ENCODE data around the gene ESRRG.

The ESRRG gene

DNA sequence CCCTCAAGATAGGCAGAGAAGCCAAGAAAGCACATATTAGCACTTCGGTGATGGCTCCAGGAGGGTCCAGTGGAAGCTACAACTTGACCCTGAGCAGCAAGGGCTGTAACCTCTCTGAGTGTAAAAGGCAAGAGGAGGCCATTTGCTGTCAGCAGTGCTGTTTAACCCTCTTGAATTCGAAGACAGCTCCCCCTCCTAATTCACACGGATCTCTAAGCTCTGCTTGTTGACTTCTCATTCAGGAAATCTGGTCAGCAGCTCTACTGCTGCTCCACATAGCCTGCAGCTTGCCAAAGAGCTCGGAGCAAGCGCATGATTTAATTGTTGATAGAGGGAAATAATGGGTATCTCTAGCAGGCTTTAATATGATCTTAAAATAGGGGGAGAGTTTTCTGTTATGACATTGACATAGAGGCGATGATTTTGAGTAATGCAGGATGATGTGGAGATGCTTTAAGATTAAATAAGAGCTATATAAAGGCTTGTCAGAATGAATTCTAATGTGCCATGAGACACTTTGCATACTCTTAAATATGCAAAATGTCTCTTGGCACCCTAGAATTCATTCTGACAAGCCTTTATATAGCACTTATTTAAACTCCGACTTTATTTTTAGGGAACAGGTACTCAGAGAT lies 220.6 kb downstream of the ESRRG start:
- no peak for DNase-seq (ENCODE audit: low read depth in 2 of 2)

- DNase-seq (ENCODE audit: low read depth in 2 of 2), result no peak
Measured at GRCh38 chr1:216500273-216500967, 222.8 kb downstream of the ESRRG start.

- DNase-seq (ENCODE audit: low read depth in 2 of 2), result no peak
Measured at GRCh38 chr1:216499581-216500272, 223.5 kb downstream of the ESRRG start.

- DNase-seq (ENCODE audit: low read depth in 2 of 2), result no peak
Measured at GRCh38 chr1:216498277-216498676, 225.0 kb downstream of the ESRRG start.

- DNase-seq (ENCODE audit: low read depth in 2 of 2), result no peak
Measured at GRCh38 chr1:216485042-216485441, 238.2 kb downstream of the ESRRG start.

DNA sequence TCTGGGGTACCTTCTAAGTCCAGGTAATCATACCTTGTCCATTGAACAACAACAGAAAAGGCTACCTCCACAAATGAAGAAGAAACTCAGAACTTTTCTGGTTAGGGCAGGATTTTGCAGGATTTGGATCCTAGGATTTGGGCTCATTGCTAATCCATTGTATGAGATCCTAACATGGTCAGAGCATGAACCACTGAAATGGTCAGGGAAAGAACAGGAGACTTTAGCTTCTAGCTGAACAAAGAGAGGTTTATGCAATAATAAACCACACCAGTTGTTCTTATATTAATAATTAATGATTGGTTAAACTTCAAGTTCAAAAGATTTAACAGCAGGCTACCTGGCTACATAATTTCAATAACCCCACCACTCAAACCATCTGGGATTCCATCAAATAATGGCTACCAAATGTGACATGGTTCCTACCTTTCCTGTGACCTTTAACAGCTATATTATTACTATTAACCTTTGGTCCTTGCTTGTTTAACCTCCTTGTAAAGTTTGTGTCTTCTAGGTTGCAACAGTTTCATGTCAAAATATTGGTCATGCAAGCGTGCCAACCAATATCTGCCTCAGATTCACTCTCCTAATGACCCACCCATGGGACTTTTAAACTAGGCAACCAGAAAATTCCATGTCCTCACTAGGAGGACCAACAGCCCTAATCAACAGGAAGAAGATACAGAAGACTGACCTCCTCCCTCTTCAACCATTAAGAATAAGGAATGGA lies 239.4 kb downstream of the ESRRG start:
- no peak for DNase-seq (ENCODE audit: low read depth in 2 of 2)

GRCh38 chr1:216482620-216483019 lies 240.6 kb downstream of the ESRRG start:
- DNase-seq (ENCODE audit: low read depth in 2 of 2), result no peak

- no peak for DNase-seq (ENCODE audit: low read depth in 2 of 2)
Measured at GRCh38 chr1:216478238-216478637, 245.0 kb downstream of the ESRRG start.

DNA sequence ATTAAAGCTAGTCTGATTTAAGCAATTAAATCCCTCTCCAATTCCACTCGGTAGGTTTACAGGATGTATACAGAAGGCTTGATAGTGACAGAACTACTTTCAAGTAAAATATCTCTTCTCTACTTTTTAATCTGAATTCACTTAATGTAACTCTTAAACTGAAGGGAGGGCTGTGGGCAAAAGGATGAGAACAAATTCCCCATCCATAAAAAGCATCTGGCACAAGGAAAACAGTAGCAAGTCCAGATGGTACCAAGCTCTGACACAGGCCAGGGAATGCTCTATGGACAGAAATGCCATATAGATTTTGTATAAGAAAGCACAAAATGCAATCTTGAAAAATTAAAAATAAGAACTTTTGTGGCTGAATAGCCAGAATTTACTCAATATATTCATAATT lies 246.9 kb downstream of the ESRRG start:
- no peak for DNase-seq (ENCODE audit: low read depth in 2 of 2)

DNA sequence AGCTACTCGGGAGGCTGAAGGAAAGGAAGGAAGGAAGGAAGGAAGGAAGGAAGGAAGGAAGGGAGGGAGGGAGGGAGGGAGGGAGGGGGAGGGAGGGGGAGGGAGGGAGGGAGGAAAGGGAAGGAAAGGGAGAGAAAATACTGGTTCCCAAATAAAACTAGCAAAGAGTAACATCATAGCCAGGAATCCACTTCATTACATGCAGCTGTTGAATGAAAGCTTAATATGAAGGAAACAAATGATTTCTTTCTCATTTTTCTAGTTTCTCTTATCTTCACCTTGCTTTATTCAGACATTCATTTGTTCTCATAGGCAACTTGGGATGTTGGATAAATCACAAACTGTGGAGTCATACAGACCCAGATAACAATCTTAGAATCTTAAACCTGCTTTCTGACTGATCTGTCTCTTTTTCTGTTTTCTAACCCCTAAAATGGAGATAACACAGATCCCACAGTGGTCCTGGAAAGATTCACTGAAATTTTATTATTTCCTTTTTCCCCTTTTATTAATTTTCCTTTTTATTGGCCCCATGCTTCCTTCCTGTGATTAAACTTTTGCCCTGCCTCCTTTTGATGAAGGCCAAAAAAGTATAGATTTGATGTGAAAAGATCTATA lies 247.5 kb downstream of the ESRRG start:
- no peak for DNase-seq (ENCODE audit: low read depth in 2 of 2)

GRCh38 chr1:216466162-216466801 lies 256.9 kb downstream of the ESRRG start:
- no peak for DNase-seq (ENCODE audit: low read depth in 2 of 2)

GRCh38 chr1:216464489-216464888 lies 258.7 kb downstream of the ESRRG start:
- no peak for DNase-seq (ENCODE audit: low read depth in 2 of 2)

GRCh38 chr1:216462066-216462775 lies 261.0 kb downstream of the ESRRG start:
- no peak for DNase-seq (ENCODE audit: low read depth in 2 of 2)

DNA sequence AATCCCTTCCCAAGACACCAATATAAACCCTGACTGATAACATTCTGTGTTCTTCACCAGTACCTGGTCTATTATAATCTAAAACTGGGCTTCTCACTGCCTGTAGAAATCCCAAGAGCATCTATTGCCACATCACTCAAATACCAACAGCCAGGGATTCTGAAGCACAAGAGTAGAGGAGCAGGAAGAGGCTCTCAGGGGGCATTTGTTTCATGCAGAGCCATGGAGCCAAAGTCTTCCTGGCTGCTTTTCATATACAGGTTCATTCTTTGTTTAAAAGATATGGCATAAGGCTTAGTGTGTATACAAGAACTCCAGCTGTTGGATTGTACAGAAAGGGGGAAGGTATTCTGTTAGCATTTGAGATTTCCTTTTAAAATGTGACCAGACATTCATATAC lies 261.8 kb downstream of the ESRRG start:
- no peak for DNase-seq (ENCODE audit: low read depth in 2 of 2)

DNA sequence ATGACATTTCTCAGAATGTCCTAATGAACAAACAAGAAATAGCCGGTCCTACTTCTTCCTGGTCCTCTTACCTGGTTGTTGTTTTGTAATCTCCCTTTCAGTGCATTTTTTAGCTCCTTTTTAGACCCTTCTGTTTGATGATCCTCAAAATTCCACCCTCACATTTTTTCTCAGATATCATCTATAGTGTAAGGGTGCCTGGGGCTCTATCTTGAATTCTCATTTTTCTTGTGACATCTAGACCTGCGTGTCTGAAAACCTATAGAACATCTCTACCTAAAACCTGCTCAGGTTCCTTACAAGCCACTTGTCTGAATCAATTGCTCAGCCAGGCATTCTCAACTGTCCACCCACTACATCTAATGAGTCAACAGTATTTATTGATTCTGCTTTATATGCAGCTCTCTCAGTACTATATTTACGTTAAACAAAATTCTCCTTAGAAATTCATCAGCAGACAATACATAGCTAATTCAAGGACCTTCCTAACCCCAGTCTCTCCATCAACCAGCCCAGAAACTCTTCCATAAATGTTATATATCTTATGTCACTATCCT lies 263.5 kb downstream of the ESRRG start:
- DNase-seq (ENCODE audit: low read depth in 2 of 2), result no peak

- DNase-seq (ENCODE audit: low read depth in 2 of 2), result no peak
Measured at GRCh38 chr1:216458812-216459211, 264.4 kb downstream of the ESRRG start.

GRCh38 chr1:216457356-216457755 lies 265.9 kb downstream of the ESRRG start:
- DNase-seq (ENCODE audit: low read depth in 2 of 2), result no peak

DNA sequence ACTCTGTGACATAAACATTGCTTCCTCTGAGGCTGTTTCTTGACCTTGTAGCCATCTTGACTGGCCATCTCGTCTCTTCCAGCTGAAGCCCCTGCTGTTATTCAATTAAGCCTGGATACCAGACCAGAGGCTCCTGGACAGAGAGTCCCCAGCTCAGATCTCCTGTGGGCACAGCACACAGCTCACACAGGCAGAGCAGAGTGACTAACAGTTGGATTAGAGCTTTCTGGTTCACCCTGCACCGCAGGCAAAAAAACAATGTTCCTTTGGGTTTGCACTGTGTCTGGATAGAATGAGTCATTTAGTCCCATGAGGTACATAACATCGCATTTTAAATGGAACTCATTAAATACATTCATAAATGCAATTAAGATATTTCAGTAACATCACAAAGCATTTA lies 266.5 kb downstream of the ESRRG start:
- DNase-seq (ENCODE audit: low read depth in 2 of 2), result no peak

DNA sequence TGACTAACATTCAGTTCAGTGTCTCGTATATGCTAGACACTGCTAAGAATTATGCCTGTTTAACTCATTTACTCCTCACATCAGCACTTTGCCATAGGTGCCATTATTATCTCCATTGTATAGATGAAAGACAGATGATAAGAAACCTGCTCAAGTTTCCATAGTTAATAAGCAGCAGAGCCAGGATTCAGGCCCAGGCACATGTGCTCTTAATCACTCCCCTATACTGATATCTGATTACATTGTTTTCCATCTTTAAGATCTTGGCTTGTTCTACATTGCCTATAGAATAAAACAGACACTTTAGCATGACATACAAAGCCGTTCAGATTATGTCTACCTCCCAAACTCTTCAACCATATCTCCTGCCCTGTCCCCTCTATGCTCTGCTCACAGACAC lies 269.5 kb downstream of the ESRRG start:
- DNase-seq (ENCODE audit: low read depth in 2 of 2), result no peak

All from stimulated activated CD4-positive, alpha-beta T cell treated with anti-CD3 and anti-CD28 coated beads, Interleukin-4, amount 100 ng/mL, for 48 hours (primary cell).